GM12864 (cell line): ENCODE data around the gene ACACB.

Experiments used
- DNase-seq: peaks from one replicate; pipeline ENCODE4 v3.0.0-alpha.2; 2011; ENCODE audit warnings: low read depth
- H3K4me3 ChIP-seq: 2 replicates; pipeline ENCODE4 v1.5.1; 2011; ENCODE audit warnings: mild to moderate bottlenecking, low read depth, low read length, control low read depth
- CTCF ChIP-seq: IDR thresholded peaks from 2 replicates; pipeline ENCODE4 v1.5.1; 2011; ENCODE audit warnings: low read depth, mild to moderate bottlenecking, moderate library complexity, low read length, control low read depth, inconsistent platforms; ENCODE audit errors: missing control alignments

The ACACB gene

GRCh38 chr12:109221277-109221931 lies 105.0 kb downstream of the ACACB start:
- H3K4me3 ChIP-seq, result no peak overlapping the region
- DNase-seq, result no peak
- TF ChIP-seq CTCF, result no peak

DNA sequence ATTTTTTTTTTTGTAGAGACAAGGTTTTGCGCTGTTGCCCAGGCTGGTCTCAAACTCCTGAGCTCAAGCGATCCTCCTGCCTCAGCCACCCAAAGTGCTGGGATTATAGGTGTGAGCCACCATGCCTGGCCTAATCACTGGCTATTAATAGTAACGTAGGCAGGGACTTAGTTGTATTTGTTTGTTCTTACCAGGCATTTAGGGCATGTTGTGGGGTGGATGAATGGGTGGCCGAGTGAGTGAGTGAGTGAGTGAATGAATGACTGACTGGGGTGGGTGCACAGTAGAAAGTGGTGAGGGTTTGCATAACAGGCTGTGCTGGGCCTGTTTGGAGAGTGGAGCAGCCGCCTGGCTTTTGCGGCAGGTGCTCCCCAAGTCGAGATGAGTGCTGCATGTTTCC lies 105.7 kb downstream of the ACACB start:
- no peak overlapping the region for H3K4me3 ChIP-seq
- DNase-seq, result no peak
- TF ChIP-seq CTCF, result no peak

DNA sequence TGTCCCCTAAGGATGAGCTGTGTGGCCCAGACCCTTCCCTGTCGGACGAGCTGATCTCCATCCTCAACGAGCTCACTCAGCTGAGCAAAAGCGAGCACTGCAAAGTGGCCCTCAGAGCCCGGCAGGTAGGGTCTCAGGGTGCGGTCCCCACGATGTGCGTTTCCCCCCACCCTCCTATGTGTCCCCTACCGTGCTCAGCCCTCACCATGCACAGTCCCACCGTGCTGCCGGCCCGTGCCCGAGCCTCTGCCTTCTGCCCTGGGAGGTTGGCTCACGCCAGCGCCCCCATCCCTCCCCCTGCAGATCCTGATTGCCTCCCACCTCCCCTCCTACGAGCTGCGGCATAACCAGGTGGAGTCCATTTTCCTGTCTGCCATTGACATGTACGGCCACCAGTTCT lies 106.1 kb downstream of the ACACB start:
- no peak overlapping the region for H3K4me3 ChIP-seq
- no peak for DNase-seq
- TF ChIP-seq CTCF, result no peak

- no peak for TF ChIP-seq CTCF
- no peak for DNase-seq
- no peak overlapping the region for H3K4me3 ChIP-seq
Observed at GRCh38 chr12:109223211-109223610, 106.8 kb downstream of the ACACB start.

GRCh38 chr12:109223868-109224267 lies 107.5 kb downstream of the ACACB start:
- no peak overlapping the region for H3K4me3 ChIP-seq
- no peak for TF ChIP-seq CTCF
- no peak for DNase-seq

DNA sequence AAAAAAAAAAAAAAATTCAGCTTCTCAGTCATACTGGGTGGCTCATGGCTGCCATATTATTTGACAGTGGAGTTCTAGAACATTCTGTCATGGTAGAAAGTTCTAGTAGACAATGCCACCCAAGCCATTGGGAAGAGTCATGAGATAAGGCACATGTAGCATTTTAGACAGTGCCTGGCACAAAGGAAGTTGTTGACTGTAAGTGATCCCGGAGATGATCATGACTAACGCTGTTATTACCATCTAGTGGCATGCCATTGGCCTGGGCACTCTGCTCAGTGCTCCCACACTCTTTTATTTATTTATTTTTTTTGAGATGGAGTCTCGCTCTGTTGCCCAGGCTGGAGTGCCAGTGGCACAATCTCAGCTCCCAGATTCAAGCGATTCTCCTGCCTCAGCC lies 112.3 kb downstream of the ACACB start:
- no peak overlapping the region for H3K4me3 ChIP-seq
- DNase-seq, result no peak
- no peak for TF ChIP-seq CTCF

DNA sequence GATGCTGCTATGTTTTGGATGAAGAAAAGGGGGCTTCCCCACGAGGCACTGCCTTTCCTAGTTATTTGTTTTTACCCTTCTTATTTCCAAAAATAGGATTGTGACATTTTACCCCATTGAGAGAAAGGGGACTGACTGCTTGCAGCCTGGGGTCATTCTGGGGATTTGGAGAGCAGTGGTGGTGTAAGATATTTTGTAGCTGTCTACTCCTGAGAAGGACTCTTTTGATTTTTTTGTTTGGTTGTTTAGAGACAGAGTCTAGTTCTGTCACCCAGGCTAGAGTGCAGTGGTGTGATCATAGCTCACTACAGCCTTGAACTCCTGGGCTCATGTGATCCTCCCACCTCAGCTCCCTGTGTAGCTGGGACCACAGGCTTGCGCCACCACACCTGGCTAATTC lies 113.8 kb downstream of the ACACB start:
- no peak overlapping the region for H3K4me3 ChIP-seq
- no peak for TF ChIP-seq CTCF
- DNase-seq, result no peak
